HUES64 (cell line): ENCODE data around the gene PDE4D.

Experiments used
- H3K27ac ChIP-seq: 2 replicates; pipeline ENCODE4 v1.7.0; 2013; ENCODE audit warnings: low read depth, low read length, inconsistent platforms
- H3K27me3 ChIP-seq: 2 replicates; pipeline ENCODE4 v1.6.1; 2013; ENCODE audit warnings: mild to moderate bottlenecking, low read length; ENCODE audit not compliant: insufficient read depth
- H3K36me3 ChIP-seq: 2 replicates; pipeline ENCODE4 v1.6.1; 2013; ENCODE audit warnings: mild to moderate bottlenecking, low read length; ENCODE audit not compliant: insufficient read depth
- H3K4me1 ChIP-seq: 2 replicates; pipeline ENCODE4 v1.6.1; 2013; ENCODE audit warnings: mild to moderate bottlenecking, low read length, moderate library complexity; ENCODE audit not compliant: insufficient read depth
- H3K4me3 ChIP-seq: 2 replicates; pipeline ENCODE4 v1.5.1; 2013; ENCODE audit warnings: mild to moderate bottlenecking, low read length, moderate library complexity
- H3K9ac ChIP-seq: 2 replicates; pipeline ENCODE4 v1.6.1; 2013; ENCODE audit warnings: mild to moderate bottlenecking, low read depth, low read length
- H3K9me3 ChIP-seq: 2 replicates; pipeline ENCODE4 v1.6.1; 2013; ENCODE audit warnings: low read depth, low read length; ENCODE audit not compliant: insufficient read depth
- WGBS: fragments of 150-250, 120-280 bp; methylation state at CpG from one replicate; pipeline ENCODE4 v1.1.7; 2013; ENCODE audit warnings: missing lambda C conversion rate; 5-methylcytosine and 5-hydroxymethylcytosine counted together

Gene PDE4D

GRCh38 chr5:59360130-59360555 is 533.4 kb downstream of the PDE4D start:
- H3K4me3 ChIP-seq = no peak overlapping the region
- no peaks in the 10 kb centered on the region for H3K9me3 ChIP-seq
- peaks cover 31% of the 10 kb centered on the region for H3K4me1 ChIP-seq
- WGBS = 81% methylated on average over 5 of the region's 7 CpGs
- H3K9ac ChIP-seq = no peak overlapping the region
- H3K27me3 ChIP-seq = no peaks in the 10 kb centered on the region
- H3K36me3 ChIP-seq = no peaks in the 10 kb centered on the region
- H3K27ac ChIP-seq = no peak overlapping the region

- Histone ChIP-seq H3K4me1 (peaks cover 31% of the 10 kb centered on the region), H3K9ac (no peak overlapping the region), H3K36me3 (no peaks in the 10 kb centered on the region), H3K9me3 (no peaks in the 10 kb centered on the region), H3K27me3 (no peaks in the 10 kb centered on the region), H3K27ac (peak overlapping the region; percentile 20; the same call in 1 of the 2 replicates), H3K4me3 (no peak overlapping the region)
- 68% methylated on average over 5 of the region's 5 CpGs for WGBS
These were observed 535.3 kb downstream of the PDE4D start for GRCh38 chr5:59358005-59358861.

GRCh38 chr5:59357381-59357977 is 536.0 kb downstream of the PDE4D start:
- no peaks in the 10 kb centered on the region for H3K9me3 ChIP-seq
- 36% methylated on average over 8 of the region's 8 CpGs for WGBS
- no peaks in the 10 kb centered on the region for H3K27me3 ChIP-seq
- H3K9ac ChIP-seq = no peak overlapping the region
- H3K36me3 ChIP-seq = no peaks in the 10 kb centered on the region
- H3K27ac ChIP-seq = peak overlapping the region; percentile 9; the same call in 1 of the 2 replicates
- peaks cover 31% of the 10 kb centered on the region for H3K4me1 ChIP-seq
- H3K4me3 ChIP-seq = no peak overlapping the region

- Histone ChIP-seq H3K27ac (peak overlapping the region; percentile 24; the same call in 1 of the 2 replicates), H3K36me3 (no peaks in the 10 kb centered on the region), H3K9ac (no peak overlapping the region), H3K4me1 (peaks cover 31% of the 10 kb centered on the region), H3K4me3 (no peak overlapping the region), H3K9me3 (no peaks in the 10 kb centered on the region), H3K27me3 (no peaks in the 10 kb centered on the region)
- 37% methylated on average over 11 of the region's 12 CpGs for WGBS
These were observed 536.6 kb downstream of the PDE4D start for GRCh38 chr5:59356813-59357380.

- WGBS = 100% methylated on average over 1 of the region's 1 CpG
- no peak overlapping the region for H3K9ac ChIP-seq
- H3K9me3 ChIP-seq = no peaks in the 10 kb centered on the region
- H3K36me3 ChIP-seq = no peaks in the 10 kb centered on the region
- H3K27ac ChIP-seq = no peak overlapping the region
- H3K27me3 ChIP-seq = no peaks in the 10 kb centered on the region
- H3K4me3 ChIP-seq = no peak overlapping the region
- peaks cover 31% of the 10 kb centered on the region for H3K4me1 ChIP-seq
These were observed 538.7 kb downstream of the PDE4D start for GRCh38 chr5:59354811-59355210.

- H3K27me3 ChIP-seq = no peaks in the 10 kb centered on the region
- H3K27ac ChIP-seq = no peak overlapping the region
- H3K9ac ChIP-seq = no peak overlapping the region
- no peaks in the 10 kb centered on the region for H3K9me3 ChIP-seq
- H3K36me3 ChIP-seq = no peaks in the 10 kb centered on the region
- H3K4me3 ChIP-seq = no peak overlapping the region
- WGBS = 95% methylated on average over 3 of the region's 5 CpGs
- peaks cover 31% of the 10 kb centered on the region for H3K4me1 ChIP-seq
These were observed 539.3 kb downstream of the PDE4D start for GRCh38 chr5:59354274-59354673.

- H3K27ac ChIP-seq = no peak overlapping the region
These were observed 542.3 kb downstream of the PDE4D start for GRCh38 chr5:59351076-59351794.

GRCh38 chr5:59348189-59348588 is 545.3 kb downstream of the PDE4D start:
- no peak overlapping the region for H3K9ac ChIP-seq

More at GRCh38 chr5:59351076-59351794, 542.3 kb downstream of the PDE4D start:
- Histone ChIP-seq H3K9me3 (no peaks in the 10 kb centered on the region), H3K36me3 (no peaks in the 10 kb centered on the region), H3K9ac (no peak overlapping the region), H3K4me1 (peaks cover 1% of the 10 kb centered on the region; the same call in 1 of the 2 replicates), H3K4me3 (no peak overlapping the region), H3K27me3 (no peaks in the 10 kb centered on the region)
- 85% methylated on average over 4 of the region's 4 CpGs for WGBS

GRCh38 chr5:59346982-59347381 is 546.5 kb downstream of the PDE4D start:
- Histone ChIP-seq H3K4me1 (no peaks in the 10 kb centered on the region), H3K9me3 (no peaks in the 10 kb centered on the region), H3K36me3 (no peaks in the 10 kb centered on the region), H3K9ac (no peak overlapping the region), H3K27ac (no peak overlapping the region), H3K27me3 (no peaks in the 10 kb centered on the region), H3K4me3 (no peak overlapping the region)
- WGBS = 93% methylated on average over 1 of the region's 1 CpG

More at GRCh38 chr5:59348189-59348588, 545.3 kb downstream of the PDE4D start:
- Histone ChIP-seq H3K27me3 (no peaks in the 10 kb centered on the region), H3K9me3 (no peaks in the 10 kb centered on the region), H3K4me1 (no peaks in the 10 kb centered on the region), H3K27ac (no peak overlapping the region), H3K36me3 (no peaks in the 10 kb centered on the region), H3K4me3 (no peak overlapping the region)

GRCh38 chr5:59346514-59346913 is 547.0 kb downstream of the PDE4D start:
- no peak overlapping the region for H3K27ac ChIP-seq
- WGBS = 85% methylated on average over 7 of the region's 7 CpGs
- H3K27me3 ChIP-seq = no peaks in the 10 kb centered on the region
- no peaks in the 10 kb centered on the region for H3K9me3 ChIP-seq
- no peaks in the 10 kb centered on the region for H3K4me1 ChIP-seq
- no peak overlapping the region for H3K9ac ChIP-seq
- no peaks in the 10 kb centered on the region for H3K36me3 ChIP-seq
- no peak overlapping the region for H3K4me3 ChIP-seq

- Histone ChIP-seq H3K4me1 (no peaks in the 10 kb centered on the region), H3K27me3 (no peaks in the 10 kb centered on the region), H3K36me3 (no peaks in the 10 kb centered on the region), H3K4me3 (no peak overlapping the region), H3K9ac (no peak overlapping the region), H3K9me3 (no peaks in the 10 kb centered on the region), H3K27ac (no peak overlapping the region)
- no CpG with 5 or more reads among the region's 3 CpGs for WGBS
These were observed 551.3 kb downstream of the PDE4D start for GRCh38 chr5:59342181-59342580.
